Chondrocyte (in vitro differentiated cells): ENCODE data around the gene FAM156A. TPM values are rescaled to one million over a fixed set of nuclear protein-coding genes. Genes with fewer than 3 reads are reported as not detected.
"Not testable (repeated sequence)": the region's sequence is repeated elsewhere in the genome, so short reads cannot be mapped to it uniquely, and the experiment has no call there.

Experiments
- DNase-seq: peaks from one replicate; pipeline ENCODE4 v3.0.0; 2021; ENCODE audit warnings: mixed read lengths, low spot score
- H3K27ac Mint-ChIP-seq: one replicate; pipeline ENCODE4 v1.8.0; 2021; ENCODE audit warnings: mild to moderate bottlenecking, moderate library complexity, mixed read lengths; ENCODE audit not compliant: unreplicated experiment
- H3K27me3 Mint-ChIP-seq: 2 replicates; pipeline ENCODE4 v1.8.0; 2021; ENCODE audit warnings: low read depth, mixed read lengths
- H3K36me3 Mint-ChIP-seq: 2 replicates; pipeline ENCODE4 v1.8.0; 2021; ENCODE audit warnings: low read depth, mixed read lengths
- H3K4me1 Mint-ChIP-seq: 2 replicates; pipeline ENCODE4 v1.8.0; 2021; ENCODE audit warnings: low read depth, mild to moderate bottlenecking, mixed read lengths
- H3K4me3 Mint-ChIP-seq: one replicate; pipeline ENCODE4 v1.8.0; 2021; ENCODE audit warnings: mild to moderate bottlenecking, moderate library complexity, mixed read lengths; ENCODE audit not compliant: unreplicated experiment
- H3K9me3 Mint-ChIP-seq: 2 replicates; pipeline ENCODE4 v1.8.0; 2021; ENCODE audit warnings: low read depth, mixed read lengths
- long read RNA-seq: library from polyadenylated mRNA; stranded (forward); transcript quantifications from one replicate; pipeline ENCODE4 v2.0.0, GENCODE V29; 2021
- total RNA-seq: library from RNA; stranded (reverse); gene quantifications from 3 replicates; pipeline ENCODE4 v1.2.1, GENCODE V29; 2021
- TF ChIP-seq, protein P1 (sequence below): fragments of 200-600 bp; sonication (generic); IDR thresholded peaks from 2 replicates; pipeline ENCODE4 v1.5.0; 2021; ENCODE audit warnings: antibody characterized with exemption, mild to moderate bottlenecking, moderate library complexity

Gene FAM156A, protein sequence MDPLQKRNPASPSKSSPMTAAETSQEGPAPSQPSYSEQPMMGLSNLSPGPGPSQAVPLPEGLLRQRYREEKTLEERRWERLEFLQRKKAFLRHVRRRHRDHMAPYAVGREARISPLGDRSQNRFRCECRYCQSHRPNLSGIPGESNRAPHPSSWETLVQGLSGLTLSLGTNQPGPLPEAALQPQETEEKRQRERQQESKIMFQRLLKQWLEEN
- 23.8 to 39.9 TPM (median 25.2 TPM) in 3 replicates for total RNA-seq
- long read RNA-seq, transcript FAM156A-221 (3 exons, 3,757 nt): major isoform, 28 of 58 reads
- long read RNA-seq, transcript FAM156A-201 (4 exons, 2,942 nt): minor isoform, 8 of 58 reads
- long read RNA-seq, partial matches to known transcripts: 2 of 58 reads
- long read RNA-seq, other reads (novel, unspliced or antisense): 16 of 58 reads

DNA sequence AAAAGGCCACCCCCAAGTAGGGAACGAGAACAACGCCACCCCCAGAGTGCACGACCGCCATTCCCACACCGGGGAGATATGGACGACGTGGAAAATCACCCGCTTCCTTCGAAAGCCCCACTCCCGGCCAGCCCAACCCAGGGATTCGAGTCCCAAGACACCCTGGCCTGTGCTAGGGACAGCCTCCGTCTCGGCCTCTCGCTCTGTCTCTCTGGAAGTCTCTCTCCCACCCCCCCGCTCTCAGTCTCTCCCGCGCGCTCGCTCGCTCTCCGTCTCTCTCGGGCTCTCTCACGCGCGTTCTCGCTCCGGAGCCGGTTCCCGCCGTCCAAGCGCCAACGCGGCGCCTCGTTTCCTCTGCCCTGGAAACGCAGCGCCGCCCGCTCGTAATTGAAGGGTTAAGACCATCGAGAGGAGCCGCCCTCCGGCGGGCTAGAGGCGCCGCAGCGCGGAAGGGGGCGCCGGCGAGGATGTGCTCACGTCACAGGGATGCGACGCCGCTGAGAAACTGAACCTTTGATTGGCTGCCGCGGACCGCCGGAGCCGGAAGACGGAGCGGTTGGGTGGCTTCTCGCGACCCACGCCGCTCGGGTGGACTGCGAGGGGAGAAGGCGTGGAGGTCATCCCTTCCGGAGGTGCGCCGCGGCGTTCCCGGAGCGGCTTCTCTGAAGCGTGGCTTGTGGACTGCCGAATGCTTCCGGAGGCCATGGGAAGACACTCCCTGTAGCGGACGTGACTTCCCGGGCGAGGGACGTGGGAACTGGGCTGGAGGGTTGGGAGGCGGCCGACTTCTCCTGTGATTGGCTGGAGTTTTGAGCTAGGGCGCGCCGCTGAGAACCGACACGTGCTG is at the start of gene FAM156A:
Gene FAM156A, minus strand, starts transcription at position 406 of the 847 bp plus-strand sequence. CDS start 9,930 bp downstream, outside the sequence.
- H3K27ac Mint-ChIP-seq, H3K4me1 Mint-ChIP-seq, H3K9me3 Mint-ChIP-seq, H3K27me3 Mint-ChIP-seq, DNase-seq, H3K36me3 Mint-ChIP-seq, H3K4me3 Mint-ChIP-seq: not testable (repeated sequence)

DNA sequence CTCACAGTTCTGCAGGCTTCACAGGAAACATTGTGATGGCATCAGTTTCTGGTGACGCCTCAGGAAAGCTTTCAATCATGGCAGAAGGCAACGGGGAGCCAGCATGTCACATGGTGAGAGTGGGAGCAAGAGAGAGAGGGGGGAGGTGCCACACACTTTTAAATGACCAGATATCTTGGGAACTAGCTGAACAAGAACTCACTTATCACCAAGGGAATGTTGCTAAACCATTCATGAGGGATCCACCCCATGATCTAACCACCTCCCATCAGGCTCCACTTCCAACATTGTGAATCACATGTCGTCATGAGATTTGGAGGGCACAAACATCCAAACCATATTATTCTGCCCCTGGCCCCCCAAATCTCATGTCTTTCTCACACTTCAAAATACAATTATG is 47.0 kb upstream of the FAM156A start:
- H3K4me1 Mint-ChIP-seq: peaks cover 7% of the 10 kb centered on the region
- peaks cover 21% of the 10 kb centered on the region for H3K9me3 Mint-ChIP-seq
- no peak overlapping the region for H3K27ac Mint-ChIP-seq
- no peaks in the 10 kb centered on the region for H3K36me3 Mint-ChIP-seq
- H3K27me3 Mint-ChIP-seq: no peaks in the 10 kb centered on the region
- TF ChIP-seq, protein P1, sequence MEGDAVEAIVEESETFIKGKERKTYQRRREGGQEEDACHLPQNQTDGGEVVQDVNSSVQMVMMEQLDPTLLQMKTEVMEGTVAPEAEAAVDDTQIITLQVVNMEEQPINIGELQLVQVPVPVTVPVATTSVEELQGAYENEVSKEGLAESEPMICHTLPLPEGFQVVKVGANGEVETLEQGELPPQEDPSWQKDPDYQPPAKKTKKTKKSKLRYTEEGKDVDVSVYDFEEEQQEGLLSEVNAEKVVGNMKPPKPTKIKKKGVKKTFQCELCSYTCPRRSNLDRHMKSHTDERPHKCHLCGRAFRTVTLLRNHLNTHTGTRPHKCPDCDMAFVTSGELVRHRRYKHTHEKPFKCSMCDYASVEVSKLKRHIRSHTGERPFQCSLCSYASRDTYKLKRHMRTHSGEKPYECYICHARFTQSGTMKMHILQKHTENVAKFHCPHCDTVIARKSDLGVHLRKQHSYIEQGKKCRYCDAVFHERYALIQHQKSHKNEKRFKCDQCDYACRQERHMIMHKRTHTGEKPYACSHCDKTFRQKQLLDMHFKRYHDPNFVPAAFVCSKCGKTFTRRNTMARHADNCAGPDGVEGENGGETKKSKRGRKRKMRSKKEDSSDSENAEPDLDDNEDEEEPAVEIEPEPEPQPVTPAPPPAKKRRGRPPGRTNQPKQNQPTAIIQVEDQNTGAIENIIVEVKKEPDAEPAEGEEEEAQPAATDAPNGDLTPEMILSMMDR: no peak
- H3K4me3 Mint-ChIP-seq: no peak overlapping the region
- no peak for DNase-seq

DNA sequence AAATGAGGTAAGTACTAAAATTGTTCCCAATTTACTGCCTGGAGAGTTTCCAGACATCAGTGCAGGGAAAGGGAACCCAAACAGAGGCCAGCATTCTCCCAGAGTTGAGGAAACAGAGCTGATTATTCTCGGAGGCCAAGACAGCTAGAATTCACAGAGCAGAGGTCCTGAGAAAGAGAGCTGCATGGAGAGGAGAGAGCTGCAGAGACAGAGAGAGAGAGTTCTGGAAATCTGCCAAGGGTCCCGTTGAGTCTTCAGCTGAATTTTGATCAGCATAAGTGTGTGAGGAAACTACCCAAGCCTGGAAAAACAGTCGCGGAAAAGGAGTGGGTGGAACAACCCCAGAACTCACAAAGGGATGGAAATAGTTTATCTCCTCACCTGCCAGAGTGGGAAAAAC is 46.5 kb upstream of the FAM156A start:
- Mint-ChIP-seq H3K4me3 (no peak overlapping the region), H3K27me3 (no peaks in the 10 kb centered on the region), H3K36me3 (no peaks in the 10 kb centered on the region), H3K4me1 (peaks cover 7% of the 10 kb centered on the region), H3K27ac (no peak overlapping the region), H3K9me3 (peaks cover 21% of the 10 kb centered on the region)
- TF ChIP-seq, protein P1: no peak
- no peak for DNase-seq

DNA sequence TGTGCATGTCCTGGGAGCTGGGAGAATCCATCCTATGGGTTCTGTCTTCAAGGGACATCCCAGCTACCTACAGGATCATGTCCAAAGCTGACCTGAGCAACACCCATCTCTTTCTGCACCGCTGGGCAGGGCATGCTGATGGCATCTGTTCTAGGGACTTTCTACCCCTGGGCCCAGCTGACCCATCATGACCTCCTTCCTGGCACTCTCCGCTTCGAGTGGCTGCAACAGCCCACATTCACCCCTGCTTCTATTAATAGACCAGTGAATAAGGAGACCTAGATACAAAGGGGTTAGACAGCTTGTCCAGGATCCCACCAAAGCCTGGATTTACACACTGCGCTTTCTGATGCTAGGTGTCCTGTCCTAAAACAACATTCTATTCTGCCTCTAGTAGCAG is 45.7 kb upstream of the FAM156A start:
- H3K36me3 Mint-ChIP-seq: no peaks in the 10 kb centered on the region
- TF ChIP-seq, protein P1: no peak
- H3K27me3 Mint-ChIP-seq: no peaks in the 10 kb centered on the region
- no peak overlapping the region for H3K4me3 Mint-ChIP-seq
- H3K9me3 Mint-ChIP-seq: peaks cover 20% of the 10 kb centered on the region
- H3K4me1 Mint-ChIP-seq: peaks cover 7% of the 10 kb centered on the region
- DNase-seq: no peak
- no peak overlapping the region for H3K27ac Mint-ChIP-seq

DNA sequence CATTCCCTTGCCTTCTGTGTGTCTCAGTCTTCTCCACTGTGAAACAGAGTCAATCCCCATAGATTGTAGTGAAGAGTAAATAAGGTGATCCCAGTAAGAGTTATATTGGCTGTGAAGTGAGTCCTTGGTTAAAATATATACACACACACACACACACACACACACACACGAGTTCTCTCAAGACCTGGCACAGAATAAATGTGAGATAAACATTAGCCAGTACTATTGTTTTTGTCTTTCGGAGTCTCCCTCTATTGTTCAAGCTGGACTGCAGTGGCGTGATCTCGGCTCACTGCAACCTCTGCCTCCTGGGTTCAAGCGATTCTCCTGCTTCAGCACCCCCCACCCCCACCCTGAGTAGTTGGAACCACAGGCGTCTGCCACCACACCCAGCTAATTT is 44.8 kb upstream of the FAM156A start:
- Mint-ChIP-seq H3K9me3 (peaks cover 15% of the 10 kb centered on the region), H3K4me1 (peaks cover 7% of the 10 kb centered on the region), H3K27ac (no peak overlapping the region), H3K36me3 (no peaks in the 10 kb centered on the region), H3K4me3 (no peak overlapping the region), H3K27me3 (no peaks in the 10 kb centered on the region)
- TF ChIP-seq, protein P1: no peak
- DNase-seq: no peak
